ENCODE data around the gene ZNF155. TPM values are rescaled to one million over a fixed set of nuclear protein-coding genes. Genes with fewer than 3 reads are reported as not detected.

Gene ZNF155
- total and polyA plus RNA-seq, 10 donors = 5.1 to 18.2 (median 10.2) TPM

- peak overlapping the region in 7 of 8 donors; percentile 74 to 92 (median 83) for H3K27ac ChIP-seq
- no peaks in the 10 kb centered on the region for H3K27me3 ChIP-seq (replicated peaks in 1 of 7)
- peaks cover 8 to 42% (median 20%) of the 10 kb centered on the region in 6 donors for H3K4me1 ChIP-seq
- intact Hi-C loops (cut with DNase I; ENCODE audit: low total_unique reads) = loop anchor here (10.0 kb wide), 1 partner anchor 91 kb away; the partner anchor contains the start of gene ZNF224
- H3K36me3 ChIP-seq = peaks cover 6 to 35% (median 22%) of the 10 kb centered on the region in 6 donors
- DNase-seq = peak; percentile 72
- H3K4me3 ChIP-seq = peak overlapping the region; percentile 62 to 92 (median 84)
- TF ChIP-seq POLR2AphosphoS5 (IDR thresholded peaks at IDR 0.05) = no peak
- WGBS, 5 donors = 2 to 3% (median 3%) methylated on average over 15 of the region's 15 CpGs
- peaks cover 0 to 56% (median 46%) of the 10 kb centered on the region in 8 donors for H3K9me3 ChIP-seq
These were observed 19.5 kb downstream of the ZNF155 start for GRCh38 chr19:44003461-44004009.

DNA sequence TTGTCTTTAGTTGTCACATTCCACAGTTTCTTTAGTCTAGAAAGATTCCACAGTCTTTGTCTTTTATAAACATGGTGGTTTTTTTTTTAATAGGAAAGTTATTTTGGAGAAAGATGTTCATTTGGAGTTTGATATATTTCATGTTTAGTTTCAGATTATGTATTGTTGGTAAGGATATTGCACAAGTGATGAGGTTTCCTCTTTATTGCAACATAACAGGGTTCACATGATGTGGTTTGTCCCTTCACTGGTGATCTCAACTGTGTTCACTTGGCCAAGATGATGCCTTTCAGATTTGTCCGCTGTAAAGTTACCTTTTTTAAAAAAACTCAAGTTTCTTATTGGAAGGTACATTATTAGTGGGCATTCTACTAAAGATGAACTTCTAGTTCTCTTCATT is 22.0 kb downstream of the ZNF155 start:
- 49 to 78% (median 58%) methylated on average over 1 of the region's 1 CpG for WGBS, 5 donors
- intact Hi-C loops (cut with DNase I; ENCODE audit: low total_unique reads) = loop anchor here (10.0 kb wide), 1 partner anchor 89 kb away; the partner anchor contains the start of gene ZNF224
- no peak for DNase-seq
- Histone ChIP-seq H3K4me3 (no peak overlapping the region), H3K4me1 (peaks cover 8 to 42% (median 20%) of the 10 kb centered on the region in 6 donors), H3K9me3 (peaks cover 8 to 63% (median 62%) of the 10 kb centered on the region in 8 donors), H3K27me3 (replicated peaks in 1 of 7) (no peaks in the 10 kb centered on the region), H3K27ac (peak overlapping the region in 7 of 8 donors; percentile 10 to 83 (median 65)), H3K36me3 (peaks cover 29 to 59% (median 46%) of the 10 kb centered on the region in 6 donors)
- no peak for TF ChIP-seq POLR2AphosphoS5 (IDR thresholded peaks at IDR 0.05)

DNA sequence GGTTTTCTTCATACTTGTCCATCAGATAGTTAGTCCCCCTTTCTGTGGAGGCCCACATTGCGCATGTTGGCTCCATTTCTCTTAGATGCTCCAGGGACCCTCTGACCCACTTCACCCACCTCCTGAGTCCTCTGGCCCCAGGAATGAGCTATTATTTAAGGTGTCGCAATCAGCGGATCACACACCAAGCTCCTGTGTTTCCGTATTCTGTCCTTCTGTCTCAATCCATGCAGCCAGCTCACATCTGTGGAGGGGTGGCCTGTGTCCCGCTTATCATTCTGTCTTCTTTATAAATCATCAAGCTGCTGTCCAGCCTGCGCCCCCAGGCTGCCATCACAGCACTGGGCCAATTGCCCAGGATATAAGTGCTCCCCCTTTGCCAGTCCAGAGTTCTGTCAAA is 23.5 kb downstream of the ZNF155 start:
- TF ChIP-seq POLR2AphosphoS5 (IDR thresholded peaks at IDR 0.05) (no peak), POLR2A (IDR thresholded peaks at IDR 0.05) (no peak)
- TF ChIP-seq, protein P1, sequence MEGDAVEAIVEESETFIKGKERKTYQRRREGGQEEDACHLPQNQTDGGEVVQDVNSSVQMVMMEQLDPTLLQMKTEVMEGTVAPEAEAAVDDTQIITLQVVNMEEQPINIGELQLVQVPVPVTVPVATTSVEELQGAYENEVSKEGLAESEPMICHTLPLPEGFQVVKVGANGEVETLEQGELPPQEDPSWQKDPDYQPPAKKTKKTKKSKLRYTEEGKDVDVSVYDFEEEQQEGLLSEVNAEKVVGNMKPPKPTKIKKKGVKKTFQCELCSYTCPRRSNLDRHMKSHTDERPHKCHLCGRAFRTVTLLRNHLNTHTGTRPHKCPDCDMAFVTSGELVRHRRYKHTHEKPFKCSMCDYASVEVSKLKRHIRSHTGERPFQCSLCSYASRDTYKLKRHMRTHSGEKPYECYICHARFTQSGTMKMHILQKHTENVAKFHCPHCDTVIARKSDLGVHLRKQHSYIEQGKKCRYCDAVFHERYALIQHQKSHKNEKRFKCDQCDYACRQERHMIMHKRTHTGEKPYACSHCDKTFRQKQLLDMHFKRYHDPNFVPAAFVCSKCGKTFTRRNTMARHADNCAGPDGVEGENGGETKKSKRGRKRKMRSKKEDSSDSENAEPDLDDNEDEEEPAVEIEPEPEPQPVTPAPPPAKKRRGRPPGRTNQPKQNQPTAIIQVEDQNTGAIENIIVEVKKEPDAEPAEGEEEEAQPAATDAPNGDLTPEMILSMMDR (IDR thresholded peaks at IDR 0.05 in 8 of 11, conservative IDR thresholded peaks at IDR 0.05 in 3 of 11) = no peak
- Histone ChIP-seq H3K4me1 (peaks cover 7 to 35% (median 13%) of the 10 kb centered on the region in 6 donors), H3K9me3 (peaks cover 20 to 78% (median 77%) of the 10 kb centered on the region in 8 donors), H3K36me3 (peaks cover 34 to 74% (median 61%) of the 10 kb centered on the region in 6 donors), H3K27ac (no peak overlapping the region), H3K4me3 (no peak overlapping the region), H3K27me3 (replicated peaks in 1 of 7) (no peaks in the 10 kb centered on the region)
- WGBS, 5 donors = 97 to 99% (median 97%) methylated on average over 6 of the region's 6 CpGs
- DNase-seq = no peak
- intact Hi-C loops (cut with DNase I; ENCODE audit: low total_unique reads) = loop anchor here (10.0 kb wide), 1 partner anchor 87 kb away; the partner anchor contains the start of gene ZNF224

DNA sequence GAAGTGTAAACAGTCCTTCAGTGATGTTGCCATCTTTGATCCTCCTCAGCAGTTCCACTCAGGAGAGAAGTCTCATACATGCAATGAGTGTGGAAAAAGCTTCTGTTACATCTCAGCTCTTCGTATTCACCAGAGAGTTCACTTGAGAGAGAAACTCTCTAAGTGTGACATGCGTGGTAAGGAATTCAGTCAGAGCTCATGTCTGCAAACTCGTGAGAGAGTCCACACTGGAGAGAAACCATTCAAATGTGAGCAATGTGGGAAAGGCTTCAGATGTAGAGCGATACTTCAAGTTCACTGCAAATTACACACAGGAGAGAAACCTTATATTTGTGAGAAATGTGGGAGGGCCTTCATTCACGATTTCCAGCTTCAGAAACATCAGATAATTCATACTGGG is 26.5 kb downstream of the ZNF155 start:
- peak overlapping the region in 1 of 8 donors; percentile 21 for H3K4me3 ChIP-seq
- H3K9me3 ChIP-seq = peaks cover 22 to 100% (median 100%) of the 10 kb centered on the region in 8 donors
- H3K27me3 ChIP-seq (replicated peaks in 1 of 7) = no peaks in the 10 kb centered on the region
- intact Hi-C loops (cut with DNase I; ENCODE audit: low total_unique reads) = no loop called here
- peaks cover 0 to 10% (median 0%) of the 10 kb centered on the region in 6 donors for H3K4me1 ChIP-seq
- no peak overlapping the region for H3K27ac ChIP-seq
- H3K36me3 ChIP-seq = peaks cover 34 to 81% (median 64%) of the 10 kb centered on the region in 6 donors
- TF ChIP-seq POLR2AphosphoS5 (IDR thresholded peaks at IDR 0.05) (no peak), POLR2A (IDR thresholded peaks at IDR 0.05) (no peak)
- TF ChIP-seq, protein P1 (IDR thresholded peaks at IDR 0.05 in 8 of 11, conservative IDR thresholded peaks at IDR 0.05 in 3 of 11) = no peak
- no peak for DNase-seq
- 95 to 99% (median 95%) methylated on average over 5 of the region's 5 CpGs for WGBS, 5 donors

GRCh38 chr19:44019498-44019897 is 35.5 kb downstream of the ZNF155 start:
- Histone ChIP-seq H3K4me1 (peaks cover 0 to under 1% (median under 1%) of the 10 kb centered on the region in 6 donors), H3K27ac (no peak overlapping the region), H3K27me3 (replicated peaks in 1 of 7) (no peaks in the 10 kb centered on the region), H3K4me3 (no peak overlapping the region), H3K9me3 (peaks cover 0 to 73% (median 53%) of the 10 kb centered on the region in 8 donors), H3K36me3 (no peaks in the 10 kb centered on the region)
- TF ChIP-seq POLR2AphosphoS5 (IDR thresholded peaks at IDR 0.05) = no peak
- TF ChIP-seq, protein P1 (IDR thresholded peaks at IDR 0.05 in 8 of 11, conservative IDR thresholded peaks at IDR 0.05 in 3 of 11) = no peak
- TF ChIP-seq POLR2A (IDR thresholded peaks at IDR 0.05) = no peak
- intact Hi-C loops (cut with DNase I; ENCODE audit: low total_unique reads) = no loop called here
- whole genome bisulfite sequencing, 5 donors = 42 to 60% (median 52%) methylated on average over 2 of the region's 2 CpGs
- no peak for DNase-seq

Data from spleen (tissue), 11 donors.